HL-60 (cell line): Measurements from ENCODE around the gene ADAM12.

Source experiments
- DNase-seq, 2 experiments: peaks; one replicate each; pipeline ENCODE4 v3.0.0-alpha.2; 2010 to 2020; ENCODE audit warnings: low read depth in 1 of 2, low spot score in 1 of 2
- H3K27ac ChIP-seq: fragments of 250-450 bp; sonication (Bioruptor Pico); replicated peaks from 2 replicates; pipeline ENCODE4 v1.5.1; 2020; ENCODE audit warnings: mild to moderate bottlenecking, moderate library complexity
- H3K27me3 ChIP-seq: fragments of 250-450 bp; sonication (Bioruptor Pico); 2 replicates; pipeline ENCODE4 v1.5.1; 2021; ENCODE audit warnings: mild to moderate bottlenecking, moderate library complexity; ENCODE audit not compliant: insufficient read depth, poor library complexity, severe bottlenecking
- H3K4me3 ChIP-seq: replicated peaks from 2 replicates; pipeline ENCODE4 v1.5.1; 2011; ENCODE audit warnings: mild to moderate bottlenecking, control low read depth, low read length; ENCODE audit not compliant: insufficient read depth
- GABPA ChIP-seq: IDR thresholded peaks from 2 replicates; pipeline ENCODE4 v1.6.1; 2012; ENCODE audit warnings: low read depth
- POLR2AphosphoS5 ChIP-seq: IDR thresholded peaks from 2 replicates; pipeline ENCODE4 v1.6.1; 2012; ENCODE audit warnings: low read depth
- REST ChIP-seq: IDR thresholded peaks from 2 replicates; pipeline ENCODE4 v1.6.1; 2012; ENCODE audit warnings: low read depth; ENCODE audit not compliant: insufficient replicate concordance
- SPI1 ChIP-seq: IDR thresholded peaks from 2 replicates; pipeline ENCODE4 v1.6.1; 2012; ENCODE audit warnings: low read depth, mild to moderate bottlenecking, borderline replicate concordance
- TF ChIP-seq, protein P1 (sequence below): IDR thresholded peaks from one replicate; pipeline ENCODE4 v1.5.1; 2011; ENCODE audit warnings: low read length, control low read depth, inconsistent platforms; ENCODE audit not compliant: insufficient read depth

ADAM12 gene

DNA sequence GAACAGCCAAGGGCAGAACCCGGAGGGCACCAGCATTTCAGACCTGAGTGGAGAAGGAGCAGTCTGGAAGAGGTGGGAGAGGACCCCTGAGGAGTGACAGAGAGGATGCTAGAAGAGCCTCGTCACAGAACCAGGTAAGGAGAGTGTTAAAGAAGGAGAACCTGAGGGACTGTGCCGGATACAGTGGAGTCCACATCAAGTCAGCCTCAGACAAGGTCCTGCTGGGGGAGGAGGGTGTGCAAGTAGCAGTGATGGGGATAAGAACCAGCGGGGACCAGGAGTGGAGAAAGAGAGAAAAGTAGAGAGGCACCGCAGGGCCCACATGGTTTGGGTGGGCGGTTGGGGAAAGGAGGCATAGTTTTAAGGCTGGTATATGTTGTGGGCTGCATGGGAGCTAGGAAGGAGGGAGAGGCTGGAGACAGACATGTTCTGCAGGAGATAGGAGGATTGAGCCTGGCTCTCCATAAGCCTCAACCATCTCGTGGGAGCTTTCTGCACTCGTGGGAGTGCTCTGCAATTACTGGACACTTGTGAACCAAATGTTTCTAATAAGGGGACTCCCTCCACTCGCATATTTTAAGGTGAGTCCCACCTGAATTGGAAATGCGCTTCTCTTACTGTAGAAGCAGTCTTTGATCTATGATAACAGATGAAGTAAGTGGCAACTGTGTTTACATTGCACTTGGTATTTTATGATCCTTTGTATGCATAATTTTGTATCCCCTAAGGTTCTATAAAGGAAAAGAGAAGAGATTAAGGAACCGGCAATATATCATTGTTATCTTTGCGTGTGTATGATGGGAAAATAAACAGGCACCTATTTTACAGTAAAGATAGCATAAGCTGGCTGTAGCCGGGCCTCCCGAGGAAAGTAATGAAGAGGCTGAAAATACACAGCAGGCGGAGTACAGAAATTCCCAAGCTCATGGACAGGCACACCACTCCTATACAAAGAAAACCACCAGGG, 154.8 kb downstream of the ADAM12 start:
- H3K27ac ChIP-seq = no peak overlapping the region
- TF ChIP-seq REST = no peak
- no peak for TF ChIP-seq GABPA
- no peak for TF ChIP-seq SPI1
- TF ChIP-seq, protein P1, sequence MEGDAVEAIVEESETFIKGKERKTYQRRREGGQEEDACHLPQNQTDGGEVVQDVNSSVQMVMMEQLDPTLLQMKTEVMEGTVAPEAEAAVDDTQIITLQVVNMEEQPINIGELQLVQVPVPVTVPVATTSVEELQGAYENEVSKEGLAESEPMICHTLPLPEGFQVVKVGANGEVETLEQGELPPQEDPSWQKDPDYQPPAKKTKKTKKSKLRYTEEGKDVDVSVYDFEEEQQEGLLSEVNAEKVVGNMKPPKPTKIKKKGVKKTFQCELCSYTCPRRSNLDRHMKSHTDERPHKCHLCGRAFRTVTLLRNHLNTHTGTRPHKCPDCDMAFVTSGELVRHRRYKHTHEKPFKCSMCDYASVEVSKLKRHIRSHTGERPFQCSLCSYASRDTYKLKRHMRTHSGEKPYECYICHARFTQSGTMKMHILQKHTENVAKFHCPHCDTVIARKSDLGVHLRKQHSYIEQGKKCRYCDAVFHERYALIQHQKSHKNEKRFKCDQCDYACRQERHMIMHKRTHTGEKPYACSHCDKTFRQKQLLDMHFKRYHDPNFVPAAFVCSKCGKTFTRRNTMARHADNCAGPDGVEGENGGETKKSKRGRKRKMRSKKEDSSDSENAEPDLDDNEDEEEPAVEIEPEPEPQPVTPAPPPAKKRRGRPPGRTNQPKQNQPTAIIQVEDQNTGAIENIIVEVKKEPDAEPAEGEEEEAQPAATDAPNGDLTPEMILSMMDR = no peak
- TF ChIP-seq POLR2AphosphoS5 = no peak
- DNase-seq = no peak
- peaks cover 7% of the 10 kb centered on the region for H3K27me3 ChIP-seq
- H3K4me3 ChIP-seq = no peak overlapping the region

GRCh38 chr10:126230587-126230986, 157.7 kb downstream of the ADAM12 start:
- peaks cover 7% of the 10 kb centered on the region for H3K27me3 ChIP-seq
- no peak for DNase-seq
- TF ChIP-seq SPI1 = no peak
- TF ChIP-seq, protein P1 = no peak
- TF ChIP-seq REST = no peak
- no peak for TF ChIP-seq POLR2AphosphoS5
- TF ChIP-seq GABPA = no peak
- no peak overlapping the region for H3K4me3 ChIP-seq
- no peak overlapping the region for H3K27ac ChIP-seq

- TF ChIP-seq, protein P1 = no peak
- no peak for TF ChIP-seq GABPA
- TF ChIP-seq REST = no peak
- Histone ChIP-seq H3K27ac (no peak overlapping the region), H3K4me3 (no peak overlapping the region), H3K27me3 (peaks cover 7% of the 10 kb centered on the region)
- DNase-seq = no peak
Observed at GRCh38 chr10:126229686-126230085, 158.6 kb downstream of the ADAM12 start.
